ENCODE measurements around the gene C19orf73. TPM values are rescaled to one million over a fixed set of nuclear protein-coding genes. Genes with fewer than 3 reads are reported as not detected.

Gene C19orf73
- total RNA-seq, 1 experiment from 2014 or later = 1.4 TPM

DNA sequence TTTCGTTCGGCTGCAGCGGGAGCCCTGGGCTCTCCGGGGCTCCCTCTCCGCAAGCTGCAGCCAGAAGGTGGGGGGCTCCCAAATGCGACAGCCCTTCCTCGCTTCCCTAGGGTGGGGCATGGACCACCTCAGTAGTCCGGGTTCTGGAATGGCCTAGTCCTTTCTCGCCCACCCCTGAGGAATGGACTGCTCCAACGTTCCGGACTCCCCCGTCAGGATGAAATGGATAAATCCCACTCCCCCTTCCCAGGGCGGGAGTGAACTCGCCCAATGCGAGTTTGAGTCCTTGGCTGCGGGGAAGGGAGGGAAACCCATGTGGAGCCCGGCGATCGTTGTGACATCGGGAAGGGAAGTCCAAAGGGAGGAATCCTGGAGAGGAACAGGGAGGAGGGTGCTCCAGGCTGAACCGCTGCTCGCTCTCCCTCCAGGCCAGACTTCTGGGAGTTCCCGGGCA lies 30.7 kb upstream of the C19orf73 start:
- H3K4me3 ChIP-seq (ENCODE audit: low read depth in 2 of 2, low read length in 2 of 2) = peak overlapping the region; percentile 78 to 91
- in situ Hi-C loops (cut with HindIII; ENCODE audit: low pct_unique_long_range_greater_than_20kb, low sequenced_read_pairs) (no loop called here), intact Hi-C loops (cut with micrococcal nuclease; ENCODE audit: unreplicated experiment) (no loop called here)
- no peaks in the 10 kb centered on the region; the same call in 1 of the 2 replicates for H3K4me1 ChIP-seq (ENCODE audit: control insufficient read depth, insufficient read depth, low read length)
- H3K27ac ChIP-seq (ENCODE audit: low read length) = peak overlapping the region; percentile 89
- ATAC-seq = peak; percentile 40
- TF ChIP-seq TCF7L2 (IDR thresholded peaks at IDR 0.05; ENCODE audit: low read depth, low read length) (peak; percentile 46; the same call in 1 of the 2 replicates), POLR2AphosphoS5 (IDR thresholded peaks at IDR 0.05; ENCODE audit: low read depth, low read length) (no peak), REST (IDR thresholded peaks at IDR 0.05; ENCODE audit: insufficient read depth in 1 of 2, low read depth in 2 of 2, low read length in 1 of 2) (peak in 1 of 2 experiments; percentile 50; a peak in 2 of 4 replicates)
- DNase-seq (ENCODE audit: low read depth, low spot score) = no peak
- no peaks in the 10 kb centered on the region for H3K27me3 ChIP-seq (ENCODE audit: control insufficient read depth, insufficient read depth, low read length)
- CTCF ChIA-PET = interaction anchor here (1.4 kb wide), 1 partner anchor 49 kb away, joined by 4 read pairs; no protein-coding TSS in a partner anchor
- no peaks in the 10 kb centered on the region; the same call in 1 of the 2 replicates for H3K36me3 ChIP-seq (ENCODE audit: control insufficient read depth, insufficient read depth, low read length)
- POLR2A ChIA-PET = no interaction called here
- H3K9me3 ChIP-seq (ENCODE audit: control insufficient read depth, insufficient read depth, low read depth, low read length) = no peaks in the 10 kb centered on the region
- BruUV-seq (replicated peaks) = no TSS peak

GRCh38 chr19:49148784-49149651 lies 30.1 kb upstream of the C19orf73 start:
- DNase-seq (ENCODE audit: low read depth, low spot score) = peak; percentile 53
- ATAC-seq = peak; percentile 72
- no TSS peak for BruUV-seq (replicated peaks)
- POLR2A ChIA-PET = no interaction called here
- in situ Hi-C loops (cut with HindIII; ENCODE audit: low pct_unique_long_range_greater_than_20kb, low sequenced_read_pairs) = no loop called here
- intact Hi-C loops (cut with micrococcal nuclease; ENCODE audit: unreplicated experiment) = no loop called here
- Histone ChIP-seq H3K4me3 (ENCODE audit: low read depth in 2 of 2, low read length in 2 of 2) (peak overlapping the region; percentile 78 to 91), H3K9me3 (ENCODE audit: control insufficient read depth, insufficient read depth, low read depth, low read length) (no peaks in the 10 kb centered on the region), H3K4me1 (ENCODE audit: control insufficient read depth, insufficient read depth, low read length) (no peaks in the 10 kb centered on the region; the same call in 1 of the 2 replicates), H3K27me3 (ENCODE audit: control insufficient read depth, insufficient read depth, low read length) (no peaks in the 10 kb centered on the region), H3K27ac (ENCODE audit: low read length) (peak overlapping the region; percentile 89), H3K36me3 (ENCODE audit: control insufficient read depth, insufficient read depth, low read length) (no peaks in the 10 kb centered on the region; the same call in 1 of the 2 replicates)
- CTCF ChIA-PET = interaction anchor here (1.4 kb wide), 1 partner anchor 50 kb away, joined by 4 read pairs; no protein-coding TSS in a partner anchor
- TF ChIP-seq POLR2AphosphoS5 (IDR thresholded peaks at IDR 0.05; ENCODE audit: low read depth, low read length) (no peak; the same call in 1 of the 2 replicates), CTCF (IDR thresholded peaks at IDR 0.05) (no peak), REST (IDR thresholded peaks at IDR 0.05; ENCODE audit: insufficient read depth in 1 of 2, low read depth in 2 of 2, low read length in 1 of 2) (peak; percentile 84 to 89), SIN3A (IDR thresholded peaks at IDR 0.05; ENCODE audit: borderline replicate concordance, insufficient read depth, low read depth, low read length) (0 out of 2 replicates have a peak, but pooled peaks have one; percentile 20), TCF7L2 (IDR thresholded peaks at IDR 0.05; ENCODE audit: low read depth, low read length) (no peak)
